H1 (cell line): ENCODE measurements around the gene TEX36.

ENCODE experiments used
- BACH1 ChIP-seq: IDR thresholded peaks from 2 replicates; pipeline ENCODE4 v1.6.1; 2012; ENCODE audit warnings: low read length, improper control_type of control experiment
- BRCA1 ChIP-seq: IDR thresholded peaks from 2 replicates; pipeline ENCODE4 v1.6.1; 2012; ENCODE audit warnings: low read depth, low read length, improper control_type of control experiment
- CTCF ChIP-seq, 3 experiments: IDR thresholded peaks; 1 replicate in 2 of 3; 2 replicates in 1 of 3; pipeline versions ENCODE4 v1.5.1 to v1.6.1; 2011; ENCODE audit warnings: low read length in 3 of 3, mild to moderate bottlenecking in 3 of 3, inconsistent platforms in 2 of 3, low read depth in 1 of 3, moderate library complexity in 1 of 3; ENCODE audit not compliant: insufficient read depth in 1 of 3; ENCODE audit errors: control extremely low read depth in 1 of 3
- MAFK ChIP-seq: IDR thresholded peaks from 2 replicates; pipeline ENCODE4 v1.6.1; 2012; ENCODE audit warnings: low read depth, mild to moderate bottlenecking, improper control_type of control experiment, low read length
- POLR2AphosphoS5 ChIP-seq: IDR thresholded peaks from 2 replicates; pipeline ENCODE4 v1.6.1; 2011; ENCODE audit warnings: low read depth, low read length
- RFX5 ChIP-seq: IDR thresholded peaks from 2 replicates; pipeline ENCODE4 v1.6.1; 2011; ENCODE audit warnings: low read depth, low read length, improper control_type of control experiment, borderline replicate concordance

GRCh38 chr10:125641398-125641797 is 41.6 kb downstream of the TEX36 start:
- TF ChIP-seq POLR2AphosphoS5 (no peak), BRCA1 (no peak), CTCF (IDR thresholded peaks at IDR 0.05; ENCODE audit: control extremely low read depth in 1 of 3, insufficient read depth in 1 of 3, low read depth in 1 of 3, low read length in 3 of 3) (no peak), RFX5 (no peak), MAFK (no peak), BACH1 (no peak)
